H1 (cell line): Measurements from ENCODE around the gene TNS1. TPM values are rescaled to one million over a fixed set of nuclear protein-coding genes. Genes with fewer than 3 reads are reported as not detected.

Source experiments
- CTCF ChIA-PET: fragments of 300-600 bp; sonication (Branson Sonifier 250); formaldehyde crosslinking; loops from one replicate; lab custom pipeline; 2021; ENCODE audit not compliant: partially characterized antibody; lab: Charles Lee
- POLR2A ChIA-PET: fragments of 300-600 bp; sonication (Branson Sonifier 250); formaldehyde crosslinking; loops from one replicate; lab custom pipeline; 2021; ENCODE audit warnings: inconsistent platforms; ENCODE audit not compliant: partially characterized antibody; lab: Charles Lee
- DNase-seq, 2 experiments: peaks; one replicate each; pipeline versions ENCODE4 v3.0.0 to v3.0.0-alpha.2; 2010 to 2022; ENCODE audit warnings: low spot score in 2 of 2, low read depth in 1 of 2, mixed read lengths in 1 of 2
- FAIRE-seq: peaks from 2 replicates; lab custom pipeline; 2011; peaks lifted over from hg19 to GRCh38; lab: Jason Lieb, UNC
- H2AFZ ChIP-seq: 2 replicates; pipeline ENCODE4 v1.8.1; 2012; ENCODE audit warnings: low read length, inconsistent platforms
- H2AK5ac ChIP-seq: 2 replicates; pipeline ENCODE4 v1.6.1; 2013; ENCODE audit warnings: low read depth, low read length
- H2BK120ac ChIP-seq: replicated peaks from 2 replicates; pipeline ENCODE3; 2013; ENCODE audit warnings: low read depth, low read length, inconsistent platforms
- H2BK12ac ChIP-seq: 2 replicates; pipeline ENCODE4 v1.6.1; 2013; ENCODE audit warnings: low read depth, low read length
- H2BK15ac ChIP-seq: 2 replicates; pipeline ENCODE4 v1.6.1; 2013; ENCODE audit warnings: low read length
- H2BK20ac ChIP-seq: 2 replicates; pipeline ENCODE4 v1.6.1; 2013; ENCODE audit warnings: low read length
- H2BK5ac ChIP-seq: 2 replicates; pipeline ENCODE4 v1.6.1; 2013; ENCODE audit warnings: low read depth, low read length
- H3K14ac ChIP-seq: 2 replicates; pipeline ENCODE4 v1.6.1; 2013; ENCODE audit warnings: inconsistent platforms; ENCODE audit not compliant: insufficient read length
- H3K18ac ChIP-seq: 2 replicates; pipeline ENCODE4 v1.6.1; 2013; ENCODE audit warnings: low read length; ENCODE audit errors: extremely low read depth
- H3K23ac ChIP-seq: 2 replicates; pipeline ENCODE4 v1.6.1; 2013; ENCODE audit warnings: inconsistent platforms; ENCODE audit not compliant: insufficient read length
- H3K23me2 ChIP-seq: 2 replicates; pipeline ENCODE4 v1.6.1; 2013; ENCODE audit warnings: low read depth, low read length
- H3K27ac ChIP-seq: 2 replicates; pipeline ENCODE4 v1.6.1; 2011; ENCODE audit warnings: low read depth, low read length, inconsistent platforms
- H3K27me3 ChIP-seq, 4 experiments: replicated peaks in 1 of 4; 1 replicate in 1 of 4; 2 replicates in 3 of 4; pipeline versions ENCODE4 v1.6.1 to v1.8.1; 2011 to 2013; ENCODE audit warnings: low read length in 3 of 4, mild to moderate bottlenecking in 3 of 4, inconsistent platforms in 2 of 4, mixed read lengths in 2 of 4, moderate library complexity in 1 of 4; ENCODE audit not compliant: control insufficient read depth in 3 of 4, insufficient read depth in 3 of 4; ENCODE audit errors: extremely low read depth in 1 of 4
- H3K36me3 ChIP-seq, 4 experiments: 2 replicates each; pipeline versions ENCODE4 v1.6.1 to v1.8.1; 2011 to 2013; ENCODE audit warnings: mild to moderate bottlenecking in 4 of 4, low read length in 3 of 4, moderate library complexity in 2 of 4, control low read depth in 1 of 4, inconsistent platforms in 1 of 4; ENCODE audit not compliant: insufficient read depth in 4 of 4, control insufficient read depth in 2 of 4
- H3K4ac ChIP-seq: replicated peaks from 2 replicates; pipeline ENCODE3; 2013; ENCODE audit warnings: low read length, low read depth, mixed read lengths, inconsistent platforms; ENCODE audit not compliant: insufficient read length
- H3K4me1 ChIP-seq, 4 experiments: replicated peaks in 1 of 4; 1 replicate in 1 of 4; 2 replicates in 3 of 4; pipeline versions ENCODE4 v1.6.1 to v1.8.1; 2011 to 2013; ENCODE audit warnings: low read length in 3 of 4, inconsistent platforms in 2 of 4, mixed read lengths in 1 of 4; ENCODE audit not compliant: insufficient read depth in 4 of 4, control insufficient read depth in 3 of 4
- H3K4me2 ChIP-seq, 2 experiments: 2 replicates each; pipeline versions ENCODE4 v1.6.1 to v1.8.1; 2011 to 2013; ENCODE audit warnings: low read depth in 2 of 2, low read length in 2 of 2, control low read depth in 1 of 2, inconsistent platforms in 1 of 2, mild to moderate bottlenecking in 1 of 2; ENCODE audit not compliant: insufficient read depth in 1 of 2
- H3K4me3 ChIP-seq, 4 experiments: fragments of 200-600, 300-600 bp in 1 of 4; sonication (generic), shearing (Covaris generic), sonication (Bioruptor Twin) in 1 of 4; 2 replicates each; pipeline versions ENCODE4 v1.5.1 to v1.8.1; 2011 to 2016; ENCODE audit warnings: low read length in 4 of 4, low read depth in 3 of 4, control low read depth in 2 of 4, inconsistent platforms in 2 of 4, mild to moderate bottlenecking in 2 of 4, mixed read lengths in 1 of 4, moderate library complexity in 1 of 4; ENCODE audit not compliant: insufficient read depth in 2 of 4; ENCODE audit errors: extremely low read depth in 1 of 4
- H3K56ac ChIP-seq: replicated peaks from 2 replicates; pipeline ENCODE3; 2013; ENCODE audit warnings: low read depth, mild to moderate bottlenecking, mixed read lengths, low read length, inconsistent platforms; ENCODE audit not compliant: insufficient read length
- H3K79me1 ChIP-seq: 2 replicates; pipeline ENCODE4 v1.6.1; 2013; ENCODE audit warnings: low read depth, low read length, control low read depth
- H3K79me2 ChIP-seq, 2 experiments: 2 replicates each; pipeline versions ENCODE4 v1.6.1 to v1.8.1; 2012 to 2013; ENCODE audit warnings: low read length in 2 of 2, mild to moderate bottlenecking in 2 of 2, inconsistent platforms in 1 of 2; ENCODE audit not compliant: insufficient read depth in 2 of 2, control insufficient read depth in 1 of 2
- H3K9ac ChIP-seq, 4 experiments: replicated peaks in 1 of 4; 1 replicate in 1 of 4; 2 replicates in 3 of 4; pipeline versions ENCODE4 v1.6.1 to v1.8.1; 2011 to 2013; ENCODE audit warnings: low read depth in 3 of 4, low read length in 3 of 4, control low read depth in 2 of 4, mild to moderate bottlenecking in 2 of 4, moderate library complexity in 2 of 4, inconsistent platforms in 1 of 4; ENCODE audit errors: extremely low read depth in 1 of 4
- H3K9me3 ChIP-seq, 2 experiments: 2 replicates each; pipeline versions ENCODE4 v1.6.1 to v1.8.1; 2012 to 2013; ENCODE audit warnings: mild to moderate bottlenecking in 2 of 2, moderate library complexity in 2 of 2, control low read depth in 1 of 2, inconsistent platforms in 1 of 2, low read depth in 1 of 2, low read length in 1 of 2, mixed read lengths in 1 of 2; ENCODE audit not compliant: insufficient read depth in 2 of 2
- H4K20me1 ChIP-seq, 2 experiments: replicated peaks in 1 of 2; 2 replicates each; pipeline versions ENCODE3 to v1.8.1; 2011 to 2013; ENCODE audit warnings: inconsistent platforms in 2 of 2, low read length in 2 of 2, mild to moderate bottlenecking in 1 of 2; ENCODE audit not compliant: insufficient read depth in 2 of 2, control insufficient read depth in 1 of 2
- H4K5ac ChIP-seq: 2 replicates; pipeline ENCODE4 v1.6.1; 2013; ENCODE audit warnings: low read length, low read depth, mixed read lengths, inconsistent platforms; ENCODE audit not compliant: insufficient read length
- H4K8ac ChIP-seq: 2 replicates; pipeline ENCODE4 v1.8.0; 2013; ENCODE audit warnings: mild to moderate bottlenecking, moderate library complexity, low read length, inconsistent platforms; ENCODE audit not compliant: insufficient read depth; ENCODE audit errors: extremely low read depth
- H4K91ac ChIP-seq: replicated peaks from 2 replicates; pipeline ENCODE3; 2013; ENCODE audit warnings: low read length, mixed read lengths, inconsistent platforms; ENCODE audit not compliant: insufficient read length
- KDM1A ChIP-seq: fragments of 200-600, 300-600 bp; sonication (generic); IDR thresholded peaks from 2 replicates; pipeline ENCODE4 v1.7.1; 2016; ENCODE audit warnings: mild to moderate bottlenecking, low read length, borderline replicate concordance
- NANOG ChIP-seq: IDR thresholded peaks from 2 replicates; pipeline ENCODE4 v1.6.1; 2011; ENCODE audit warnings: low read length, low read depth, mild to moderate bottlenecking, inconsistent platforms; ENCODE audit not compliant: insufficient read depth, poor library complexity, severe bottlenecking
- RAD21 ChIP-seq, 2 experiments: IDR thresholded peaks in 1 of 2; conservative IDR thresholded peaks in 1 of 2; 2 replicates each; pipeline ENCODE4 v1.6.1; 2011; ENCODE audit warnings: low read depth in 2 of 2, low read length in 2 of 2, improper control_type of control experiment in 1 of 2, inconsistent platforms in 1 of 2, mild to moderate bottlenecking in 1 of 2, moderate library complexity in 1 of 2
- SP1 ChIP-seq: IDR thresholded peaks from 2 replicates; pipeline ENCODE4 v1.6.1; 2011; ENCODE audit warnings: low read depth, low read length
- SRF ChIP-seq: IDR thresholded peaks from 2 replicates; pipeline ENCODE4 v1.6.1; 2011; ENCODE audit warnings: mild to moderate bottlenecking, low read depth, low read length, moderate library complexity
- WGBS, 2 experiments: shearing (Covaris generic) in 1 of 2; methylation state at CpG; one replicate each; pipeline versions ENCODE4 v1.1.6 to v1.1.7; 2013 to 2015; ENCODE audit warnings: low lambda C conversion rate in 2 of 2, mixed read lengths in 2 of 2, inconsistent platforms in 1 of 2, low coverage in 1 of 2, missing lambda C conversion rate in 1 of 2; ENCODE audit not compliant: insufficient replicate concordance in 2 of 2, insufficient coverage in 1 of 2, insufficient read length in 1 of 2; ENCODE audit errors: extremely low coverage in 1 of 2, missing lambda C conversion rate in 1 of 2; 5-methylcytosine and 5-hydroxymethylcytosine counted together
- polyA plus RNA-seq, 7 experiments: library from polyadenylated mRNA; depleted of rRNA in 3 of 7; stranded (reverse) in 5 of 7; unstranded in 2 of 7; fragments of >200 nt in 5 of 7; fragments of 200-250 nt in 2 of 7; gene quantifications; 1 replicate in 5 of 7; 2 replicates in 1 of 7; 4 replicates in 1 of 7; pipeline versions ENCODE4 v1.2.1 to v1.2.3, GENCODE V29; 2011 to 2013; ENCODE audit warnings: missing spikeins in 2 of 7, mixed read lengths in 2 of 7
- total RNA-seq: library from RNA; stranded (reverse); fragmentation: NEBNext Ultra II Directional; extraction: Animal tissue kit (Norgen Biotek cat#: 25700); gene quantifications from 2 replicates; pipeline ENCODE4 v1.2.1, GENCODE V29; 2021
- TF ChIP-seq, protein P1 (sequence below), 3 experiments: IDR thresholded peaks; 1 replicate in 2 of 3; 2 replicates in 1 of 3; pipeline versions ENCODE4 v1.5.1 to v1.6.1; 2011; ENCODE audit warnings: low read length in 3 of 3, mild to moderate bottlenecking in 3 of 3, inconsistent platforms in 2 of 3, low read depth in 1 of 3, moderate library complexity in 1 of 3; ENCODE audit not compliant: insufficient read depth in 1 of 3; ENCODE audit errors: control extremely low read depth in 1 of 3

TNS1 gene
- total and polyA plus RNA-seq, 2 of the 8 experiments (the other 6 are each of a cell fraction or from before 2014, with no cell fraction given) = 1.5 to 5.1 TPM

DNA sequence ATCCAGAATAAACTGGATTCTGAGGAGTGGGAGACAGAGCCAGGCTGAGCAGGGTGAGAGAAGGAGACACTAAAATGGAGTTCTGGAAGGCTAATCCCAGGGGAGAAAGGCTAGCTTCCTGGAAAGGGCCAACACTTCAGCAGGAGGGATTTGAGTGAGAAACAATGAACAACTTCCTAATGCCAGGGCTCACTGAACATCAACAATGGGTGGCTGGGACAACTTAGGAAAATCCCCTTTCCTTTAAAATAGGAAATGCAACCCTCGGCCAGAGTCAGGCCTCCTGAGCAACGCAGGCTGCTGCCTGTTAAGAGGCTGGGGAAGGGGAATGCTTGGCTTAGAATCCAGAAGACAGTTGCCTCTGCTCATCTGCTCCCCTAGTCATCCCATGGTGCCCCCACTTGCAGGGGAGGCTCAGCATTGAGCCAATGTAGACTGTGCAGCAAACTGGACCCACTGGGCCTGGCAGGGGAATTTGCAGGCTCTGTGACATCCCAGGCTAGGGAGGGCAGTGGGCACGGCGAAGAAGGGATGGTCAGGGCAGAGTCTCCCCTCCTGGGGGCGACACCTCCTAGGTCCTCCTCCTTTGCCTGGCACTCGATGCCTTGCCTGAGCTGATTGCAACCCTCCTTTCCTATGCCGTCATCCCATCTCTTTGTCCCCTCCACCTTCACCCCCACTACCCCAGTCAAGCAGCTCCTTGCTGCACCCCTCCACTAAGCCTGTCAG, 182.5 kb downstream of the TNS1 start:
- Histone ChIP-seq H3K18ac (no peak overlapping the region; the same call in 1 of the 2 replicates), H3K79me2 (no peaks in the 10 kb centered on the region), H3K4me2 (no peak overlapping the region), H2BK120ac (no peak overlapping the region), H4K91ac (no peak overlapping the region), H4K20me1 (no peaks in the 10 kb centered on the region), H3K9me3 (no peaks in the 10 kb centered on the region), H3K36me3 (no peaks in the 10 kb centered on the region), H3K23me2 (no peaks in the 10 kb centered on the region), H3K4me3 (no peak overlapping the region), H2BK20ac (no peak overlapping the region), H3K9ac (no peak overlapping the region), H3K4ac (no peak overlapping the region), H2BK12ac (no peak overlapping the region), H3K79me1 (no peaks in the 10 kb centered on the region), H3K4me1 (no peaks in the 10 kb centered on the region), H2AFZ (no peak overlapping the region), H4K5ac (no peak overlapping the region), H2BK15ac (no peak overlapping the region), H3K27ac (no peak overlapping the region), H2BK5ac (no peak overlapping the region), H3K56ac (no peak overlapping the region), H3K27me3 (no peaks in the 10 kb centered on the region), H2AK5ac (no peak overlapping the region), H3K14ac (no peak overlapping the region), H3K23ac (no peak overlapping the region), H4K8ac (no peak overlapping the region)
- no peak for TF ChIP-seq SRF
- TF ChIP-seq, protein P1, sequence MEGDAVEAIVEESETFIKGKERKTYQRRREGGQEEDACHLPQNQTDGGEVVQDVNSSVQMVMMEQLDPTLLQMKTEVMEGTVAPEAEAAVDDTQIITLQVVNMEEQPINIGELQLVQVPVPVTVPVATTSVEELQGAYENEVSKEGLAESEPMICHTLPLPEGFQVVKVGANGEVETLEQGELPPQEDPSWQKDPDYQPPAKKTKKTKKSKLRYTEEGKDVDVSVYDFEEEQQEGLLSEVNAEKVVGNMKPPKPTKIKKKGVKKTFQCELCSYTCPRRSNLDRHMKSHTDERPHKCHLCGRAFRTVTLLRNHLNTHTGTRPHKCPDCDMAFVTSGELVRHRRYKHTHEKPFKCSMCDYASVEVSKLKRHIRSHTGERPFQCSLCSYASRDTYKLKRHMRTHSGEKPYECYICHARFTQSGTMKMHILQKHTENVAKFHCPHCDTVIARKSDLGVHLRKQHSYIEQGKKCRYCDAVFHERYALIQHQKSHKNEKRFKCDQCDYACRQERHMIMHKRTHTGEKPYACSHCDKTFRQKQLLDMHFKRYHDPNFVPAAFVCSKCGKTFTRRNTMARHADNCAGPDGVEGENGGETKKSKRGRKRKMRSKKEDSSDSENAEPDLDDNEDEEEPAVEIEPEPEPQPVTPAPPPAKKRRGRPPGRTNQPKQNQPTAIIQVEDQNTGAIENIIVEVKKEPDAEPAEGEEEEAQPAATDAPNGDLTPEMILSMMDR (IDR thresholded peaks at IDR 0.05; ENCODE audit: control extremely low read depth in 1 of 3, insufficient read depth in 1 of 3, low read depth in 1 of 3, low read length in 3 of 3) = peak; percentile 13 to 38 (median 19); a peak in 3 of 4 replicates
- peak; percentile 4 to 22; a peak in 1 of 4 replicates for TF ChIP-seq RAD21 (IDR thresholded peaks at IDR 0.05 in 1 of 2, conservative IDR thresholded peaks at IDR 0.05 in 1 of 2; ENCODE audit: low read depth in 2 of 2, low read length in 2 of 2)
- TF ChIP-seq KDM1A = no peak
- TF ChIP-seq SP1 = no peak
- no peak for TF ChIP-seq NANOG
- WGBS, 2 experiments = 83% methylated on average over 7 of the region's 7 CpGs; no CpG with 5 or more reads in 1 of the 2 experiments
- POLR2A ChIA-PET = interaction anchor here (0.9 kb wide), 1 partner anchor 9 kb away, joined by 3 read pairs; no protein-coding TSS in a partner anchor
- CTCF ChIA-PET = interaction anchor here (0.7 to 14.9 kb wide), 15 partner anchors 8 to 174 kb away, joined by 3 to 155 read pairs (median 3); no protein-coding TSS in a partner anchor
- no peak for FAIRE-seq
- DNase-seq = no peak
